ENCODE data around the gene SRD5A3. TPM values are rescaled to one million over a fixed set of nuclear protein-coding genes. Genes with fewer than 3 reads are reported as not detected.

SRD5A3 gene
- total and polyA plus RNA-seq, 4 donors, result 5.2 to 18.2 (median 9.5) TPM

GRCh38 chr4:55369968-55370367 lies 23.9 kb downstream of the SRD5A3 start:
- no peak overlapping the region for H3K9ac ChIP-seq (ENCODE audit: low read depth in 1 of 2, low read length in 2 of 2)
- H3K27ac ChIP-seq (ENCODE audit: low read depth in 1 of 2, low read length in 2 of 2), result no peak overlapping the region
- WGBS, result 97% methylated on average over 2 of the region's 2 CpGs
- no peak for DNase-seq (ENCODE audit: low spot score)
- peaks cover 0 to 5% (median 0%) of the 10 kb centered on the region in 4 donors for H3K36me3 ChIP-seq (ENCODE audit: control insufficient read depth in 4 of 4, insufficient read depth in 3 of 4, low read depth in 1 of 4, low read length in 3 of 4)
- no peaks in the 10 kb centered on the region for H3K4me1 ChIP-seq (ENCODE audit: control insufficient read depth in 4 of 4, insufficient read depth in 4 of 4, low read length in 3 of 4)
- no peaks in the 10 kb centered on the region for H3K27me3 ChIP-seq (ENCODE audit: control insufficient read depth in 4 of 4, insufficient read depth in 4 of 4, low read length in 3 of 4)
- no peak overlapping the region for H3K4me3 ChIP-seq (ENCODE audit: low read depth in 1 of 3, low read length in 3 of 3)
- no peak for TF ChIP-seq HNF4A (conservative IDR thresholded peaks at IDR 0.05)
- TF ChIP-seq RAD21 (IDR thresholded peaks at IDR 0.05), result no peak
- no peak for TF ChIP-seq FOXA1 (IDR thresholded peaks at IDR 0.05)
- no peak for TF ChIP-seq REST (IDR thresholded peaks at IDR 0.05)
- TF ChIP-seq MAX (IDR thresholded peaks at IDR 0.05), result no peak
- TF ChIP-seq TAF1 (conservative IDR thresholded peaks at IDR 0.05), result no peak
- TF ChIP-seq ATF3 (IDR thresholded peaks at IDR 0.05), result no peak
- TF ChIP-seq GABPA (IDR thresholded peaks at IDR 0.05 in 1 of 2, conservative IDR thresholded peaks at IDR 0.05 in 1 of 2), result no peak
- H3K9me3 ChIP-seq (ENCODE audit: control insufficient read depth in 4 of 4, low read length in 3 of 4), result no peaks in the 10 kb centered on the region

GRCh38 chr4:55372259-55372658 lies 26.2 kb downstream of the SRD5A3 start:
- H3K4me3 ChIP-seq (ENCODE audit: low read depth in 1 of 3, low read length in 3 of 3), result no peak overlapping the region
- no peak for DNase-seq (ENCODE audit: low spot score)
- H3K27ac ChIP-seq (ENCODE audit: low read depth in 1 of 2, low read length in 2 of 2), result no peak overlapping the region
- 96% methylated on average over 7 of the region's 7 CpGs for WGBS
- H3K4me1 ChIP-seq (ENCODE audit: control insufficient read depth in 4 of 4, insufficient read depth in 4 of 4, low read length in 3 of 4), result no peaks in the 10 kb centered on the region
- TF ChIP-seq YY1 (IDR thresholded peaks at IDR 0.05) (no peak), GABPA (IDR thresholded peaks at IDR 0.05 in 1 of 2, conservative IDR thresholded peaks at IDR 0.05 in 1 of 2) (no peak), HNF4G (IDR thresholded peaks at IDR 0.05) (no peak), FOXA2 (IDR thresholded peaks at IDR 0.05) (no peak), TAF1 (conservative IDR thresholded peaks at IDR 0.05) (no peak), RXRA (IDR thresholded peaks at IDR 0.05) (no peak), SP1 (IDR thresholded peaks at IDR 0.05) (no peak), NR2F2 (IDR thresholded peaks at IDR 0.05) (no peak), FOXA1 (IDR thresholded peaks at IDR 0.05) (no peak)
- H3K27me3 ChIP-seq (ENCODE audit: control insufficient read depth in 4 of 4, insufficient read depth in 4 of 4, low read length in 3 of 4), result no peaks in the 10 kb centered on the region
- peaks cover 0 to 5% (median 0%) of the 10 kb centered on the region in 4 donors for H3K36me3 ChIP-seq (ENCODE audit: control insufficient read depth in 4 of 4, insufficient read depth in 3 of 4, low read depth in 1 of 4, low read length in 3 of 4)
- no peaks in the 10 kb centered on the region for H3K9me3 ChIP-seq (ENCODE audit: control insufficient read depth in 4 of 4, low read length in 3 of 4)
- no peak overlapping the region for H3K9ac ChIP-seq (ENCODE audit: low read depth in 1 of 2, low read length in 2 of 2)

- H3K4me3 ChIP-seq (ENCODE audit: low read depth in 1 of 3, low read length in 3 of 3), result no peak overlapping the region
- 96% methylated on average over 1 of the region's 1 CpG for WGBS
- TF ChIP-seq ZBTB33 (IDR thresholded peaks at IDR 0.05) (no peak), TAF1 (conservative IDR thresholded peaks at IDR 0.05) (no peak), NR2F2 (IDR thresholded peaks at IDR 0.05) (no peak), HNF4G (IDR thresholded peaks at IDR 0.05) (no peak), RXRA (IDR thresholded peaks at IDR 0.05) (no peak), ATF3 (IDR thresholded peaks at IDR 0.05) (no peak), MAX (IDR thresholded peaks at IDR 0.05) (no peak), CTCF (IDR thresholded peaks at IDR 0.05; ENCODE audit: low read depth, low read length, missing input control) (no peak), SP1 (IDR thresholded peaks at IDR 0.05) (no peak), HNF4A (conservative IDR thresholded peaks at IDR 0.05) (no peak), FOXA2 (IDR thresholded peaks at IDR 0.05) (no peak), JUND (IDR thresholded peaks at IDR 0.05) (no peak), GABPA (IDR thresholded peaks at IDR 0.05 in 1 of 2, conservative IDR thresholded peaks at IDR 0.05 in 1 of 2) (no peak)
These were observed 27.4 kb downstream of the SRD5A3 start for GRCh38 chr4:55373461-55373860.

More at GRCh38 chr4:55373461-55373860, 27.4 kb downstream of the SRD5A3 start:
- Histone ChIP-seq H3K4me1 (ENCODE audit: control insufficient read depth in 4 of 4, insufficient read depth in 4 of 4, low read length in 3 of 4) (no peaks in the 10 kb centered on the region), H3K9ac (ENCODE audit: low read depth in 1 of 2, low read length in 2 of 2) (no peak overlapping the region), H3K36me3 (ENCODE audit: control insufficient read depth in 4 of 4, insufficient read depth in 3 of 4, low read depth in 1 of 4, low read length in 3 of 4) (peaks cover 0 to 5% (median 0%) of the 10 kb centered on the region in 4 donors), H3K9me3 (ENCODE audit: control insufficient read depth in 4 of 4, low read length in 3 of 4) (no peaks in the 10 kb centered on the region), H3K27ac (ENCODE audit: low read depth in 1 of 2, low read length in 2 of 2) (no peak overlapping the region), H3K27me3 (ENCODE audit: control insufficient read depth in 4 of 4, insufficient read depth in 4 of 4, low read length in 3 of 4) (no peaks in the 10 kb centered on the region)
- no peak for DNase-seq (ENCODE audit: low spot score)

All from liver (tissue), 9 donors.